ENCODE measurements around the gene TRPM3.

DNA sequence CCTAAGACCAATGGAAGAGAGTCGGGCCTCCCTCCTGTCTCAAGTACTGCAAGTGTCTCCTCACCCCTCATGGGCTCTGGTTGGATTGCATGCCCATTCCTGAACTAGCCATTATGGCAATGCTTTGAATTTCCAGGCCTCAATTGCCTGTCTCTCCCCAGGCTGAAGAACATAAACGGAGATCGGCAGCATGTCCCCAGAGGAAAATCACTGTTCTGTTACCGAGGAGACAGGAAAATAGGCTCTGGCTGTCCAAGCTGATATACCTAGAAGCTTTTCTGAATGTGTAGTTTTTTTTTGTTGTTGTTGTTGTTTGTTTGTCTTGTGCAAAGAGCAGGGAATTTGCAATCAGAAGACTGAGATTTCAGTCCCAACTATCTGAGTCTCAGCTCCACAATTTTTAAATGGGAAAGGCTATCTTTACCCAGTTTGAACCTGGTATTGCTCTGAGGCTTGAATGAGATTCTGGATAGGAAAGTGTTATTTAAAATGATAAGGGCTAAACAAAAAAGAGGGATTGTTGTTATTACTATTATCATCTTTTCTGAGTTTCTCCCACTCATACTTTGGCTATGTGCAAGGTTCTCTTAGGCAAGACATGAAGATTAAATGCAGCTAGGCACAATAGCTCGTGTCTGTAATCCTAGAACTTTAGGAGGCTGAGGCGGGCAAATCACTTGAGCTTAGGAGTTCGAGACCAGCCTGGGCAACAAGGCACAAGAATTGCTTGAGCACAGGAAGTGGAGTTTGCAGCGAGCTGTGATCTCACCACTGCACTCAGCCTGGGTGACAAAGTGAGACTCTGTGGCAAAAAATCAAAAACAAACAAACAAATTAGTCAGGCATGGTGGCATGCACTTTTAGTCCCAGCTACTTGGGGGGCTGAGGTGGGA is 629.7 kb downstream of the TRPM3 start:
- TF ChIP-seq POLR2A (IDR thresholded peaks at IDR 0.05): no peak
- TF ChIP-seq, protein P1, sequence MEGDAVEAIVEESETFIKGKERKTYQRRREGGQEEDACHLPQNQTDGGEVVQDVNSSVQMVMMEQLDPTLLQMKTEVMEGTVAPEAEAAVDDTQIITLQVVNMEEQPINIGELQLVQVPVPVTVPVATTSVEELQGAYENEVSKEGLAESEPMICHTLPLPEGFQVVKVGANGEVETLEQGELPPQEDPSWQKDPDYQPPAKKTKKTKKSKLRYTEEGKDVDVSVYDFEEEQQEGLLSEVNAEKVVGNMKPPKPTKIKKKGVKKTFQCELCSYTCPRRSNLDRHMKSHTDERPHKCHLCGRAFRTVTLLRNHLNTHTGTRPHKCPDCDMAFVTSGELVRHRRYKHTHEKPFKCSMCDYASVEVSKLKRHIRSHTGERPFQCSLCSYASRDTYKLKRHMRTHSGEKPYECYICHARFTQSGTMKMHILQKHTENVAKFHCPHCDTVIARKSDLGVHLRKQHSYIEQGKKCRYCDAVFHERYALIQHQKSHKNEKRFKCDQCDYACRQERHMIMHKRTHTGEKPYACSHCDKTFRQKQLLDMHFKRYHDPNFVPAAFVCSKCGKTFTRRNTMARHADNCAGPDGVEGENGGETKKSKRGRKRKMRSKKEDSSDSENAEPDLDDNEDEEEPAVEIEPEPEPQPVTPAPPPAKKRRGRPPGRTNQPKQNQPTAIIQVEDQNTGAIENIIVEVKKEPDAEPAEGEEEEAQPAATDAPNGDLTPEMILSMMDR (IDR thresholded peaks at IDR 0.05): no peak
